Panc1 (cell line): ENCODE results near the gene TMEM174.

ENCODE experiments used
- CTCF ChIP-seq: fragments of 450-650 bp; IDR thresholded peaks from 2 replicates; pipeline ENCODE4 v1.5.1; 2017; ENCODE audit warnings: mild to moderate bottlenecking
- POLR2AphosphoS5 ChIP-seq: IDR thresholded peaks from 2 replicates; pipeline ENCODE4 v1.6.1; 2012; ENCODE audit warnings: mild to moderate bottlenecking, low read depth, low read length, moderate library complexity
- SIN3A ChIP-seq: IDR thresholded peaks from 2 replicates; pipeline ENCODE4 v1.6.1; 2012; ENCODE audit warnings: low read depth, mild to moderate bottlenecking, low read length, moderate library complexity, borderline replicate concordance; ENCODE audit not compliant: insufficient read depth
- TCF7L2 ChIP-seq: IDR thresholded peaks from 2 replicates; pipeline ENCODE4 v1.6.1; 2011; ENCODE audit warnings: mild to moderate bottlenecking, low read depth, low read length, inconsistent platforms

- TF ChIP-seq CTCF (no peak), POLR2AphosphoS5 (no peak), SIN3A (no peak), TCF7L2 (no peak)
Measured at GRCh38 chr5:73221161-73221560, 48.2 kb downstream of the TMEM174 start.
